ENCODE results near the gene SHISAL2A.
"Not testable (repeated sequence)": the region's sequence is repeated elsewhere in the genome, so short reads cannot be mapped to it uniquely, and the experiment has no call there.

Gene SHISAL2A

DNA sequence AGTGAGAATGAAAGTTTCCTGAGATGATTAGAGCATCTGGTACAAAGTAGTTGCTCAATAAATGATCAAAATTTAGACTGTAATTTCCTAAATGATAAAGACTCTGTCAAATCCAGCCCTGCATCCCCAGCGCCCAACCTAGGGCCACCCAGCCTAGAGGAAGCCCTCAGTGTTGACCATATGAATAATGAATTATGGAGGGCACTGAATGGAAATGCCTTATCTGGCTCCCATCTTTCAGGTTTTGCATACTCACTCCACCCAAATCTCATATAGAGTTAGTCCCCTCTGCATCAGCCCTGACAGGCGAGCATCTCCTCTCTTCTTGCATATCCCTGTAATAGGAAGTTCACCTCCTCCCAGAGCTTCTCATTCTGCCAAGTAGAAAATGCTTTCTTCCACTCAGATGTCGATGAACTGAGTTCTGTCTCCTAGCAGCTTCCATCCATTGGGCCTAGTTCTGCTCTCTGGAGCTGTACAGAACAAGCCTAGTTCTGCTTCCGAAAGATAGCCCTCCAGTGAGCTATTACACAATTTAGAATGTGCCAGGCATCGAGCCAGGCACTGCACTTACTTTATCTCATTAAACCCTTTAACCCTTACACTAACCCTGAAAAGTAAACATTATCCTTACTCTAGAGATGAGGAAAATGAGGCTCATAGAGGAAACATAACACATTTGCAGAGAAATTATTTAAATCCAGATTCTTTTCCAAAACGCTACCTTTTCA is 44.3 kb downstream of the SHISAL2A start:
- DNase-seq = no peak
- H3K27ac Mint-ChIP-seq = no peak overlapping the region
- no peaks in the 10 kb centered on the region for H3K9me3 Mint-ChIP-seq
- no peak overlapping the region for H3K4me3 Mint-ChIP-seq
- peaks cover 18% of the 10 kb centered on the region for H3K36me3 Mint-ChIP-seq (ENCODE audit: low read depth)
- no peaks in the 10 kb centered on the region for H3K27me3 Mint-ChIP-seq
- peaks cover 12% of the 10 kb centered on the region for H3K4me1 Mint-ChIP-seq (ENCODE audit: low read depth)

DNA sequence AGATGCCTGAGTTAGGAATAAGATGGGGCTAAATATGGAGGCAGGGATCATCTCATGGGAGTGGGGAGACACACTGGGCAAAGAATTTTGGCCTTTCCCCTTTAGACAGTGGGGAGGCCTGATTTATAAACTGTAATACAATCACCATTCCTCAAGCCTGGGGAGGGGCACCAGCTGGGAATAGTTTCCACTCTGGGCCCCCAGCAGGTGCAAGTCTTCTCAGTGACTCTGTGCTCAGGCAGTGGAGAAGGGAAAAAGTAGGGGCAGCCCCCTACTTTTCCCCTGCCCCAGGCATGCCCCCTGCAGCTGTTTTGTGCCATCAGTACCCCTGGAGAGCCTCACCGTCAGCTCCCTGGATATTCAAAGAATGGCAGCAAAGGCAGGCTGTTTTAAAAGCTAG is 46.1 kb downstream of the SHISAL2A start:
- H3K27me3 Mint-ChIP-seq = no peaks in the 10 kb centered on the region
- DNase-seq = no peak
- H3K4me3 Mint-ChIP-seq = no peak overlapping the region
- no peaks in the 10 kb centered on the region for H3K9me3 Mint-ChIP-seq
- H3K4me1 Mint-ChIP-seq (ENCODE audit: low read depth) = peaks cover 9% of the 10 kb centered on the region
- no peak overlapping the region for H3K27ac Mint-ChIP-seq
- peaks cover 18% of the 10 kb centered on the region for H3K36me3 Mint-ChIP-seq (ENCODE audit: low read depth)

DNA sequence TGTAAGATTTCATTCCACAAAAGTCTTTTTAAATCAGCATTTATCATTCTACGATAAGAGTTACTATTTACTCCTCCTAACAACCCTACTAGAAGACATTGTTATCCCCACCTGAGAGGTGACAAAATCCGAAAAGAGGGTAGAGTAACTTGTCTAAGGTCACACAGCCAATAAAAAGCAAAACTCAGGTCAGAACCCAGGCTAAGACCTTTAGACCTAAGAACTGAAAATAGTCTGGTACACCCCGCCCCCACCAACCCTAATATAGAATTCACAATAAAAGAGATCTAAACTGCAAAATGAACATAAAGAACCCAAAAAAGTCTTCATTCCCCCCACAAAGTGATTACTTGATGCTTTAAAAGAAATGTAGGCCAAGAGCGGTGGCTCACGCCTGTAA is 46.5 kb downstream of the SHISAL2A start:
- DNase-seq = no peak
- Mint-ChIP-seq H3K9me3 (no peaks in the 10 kb centered on the region), H3K4me3 (no peak overlapping the region), H3K36me3 (ENCODE audit: low read depth) (peaks cover 22% of the 10 kb centered on the region), H3K27ac (no peak overlapping the region), H3K4me1 (ENCODE audit: low read depth) (peaks cover 7% of the 10 kb centered on the region), H3K27me3 (no peaks in the 10 kb centered on the region)

DNA sequence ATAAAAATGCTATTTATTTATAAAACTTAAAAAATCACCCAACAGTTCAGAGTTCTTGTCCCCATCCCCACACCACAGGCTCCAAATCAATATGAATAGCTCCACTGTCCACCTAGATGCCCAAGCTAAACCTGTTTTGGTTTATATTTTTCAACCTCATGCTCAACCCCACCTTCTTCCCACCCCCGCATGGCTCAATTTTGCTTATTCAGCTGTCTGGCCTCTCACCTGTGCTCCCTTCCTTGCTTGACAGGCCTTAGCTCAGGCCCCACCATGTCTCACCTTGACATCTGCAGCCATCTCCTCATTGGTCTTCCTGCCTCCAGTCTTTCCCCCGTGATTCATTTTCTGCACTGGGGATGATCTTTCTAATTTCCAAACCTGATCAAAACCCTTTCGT is 47.4 kb downstream of the SHISAL2A start:
- no peaks in the 10 kb centered on the region for H3K27me3 Mint-ChIP-seq
- H3K4me1 Mint-ChIP-seq (ENCODE audit: low read depth) = peaks cover 1% of the 10 kb centered on the region
- DNase-seq = no peak
- no peak overlapping the region for H3K4me3 Mint-ChIP-seq
- H3K9me3 Mint-ChIP-seq = no peaks in the 10 kb centered on the region
- peak overlapping the region; percentile 15 for H3K27ac Mint-ChIP-seq
- H3K36me3 Mint-ChIP-seq (ENCODE audit: low read depth) = peaks cover 25% of the 10 kb centered on the region

DNA sequence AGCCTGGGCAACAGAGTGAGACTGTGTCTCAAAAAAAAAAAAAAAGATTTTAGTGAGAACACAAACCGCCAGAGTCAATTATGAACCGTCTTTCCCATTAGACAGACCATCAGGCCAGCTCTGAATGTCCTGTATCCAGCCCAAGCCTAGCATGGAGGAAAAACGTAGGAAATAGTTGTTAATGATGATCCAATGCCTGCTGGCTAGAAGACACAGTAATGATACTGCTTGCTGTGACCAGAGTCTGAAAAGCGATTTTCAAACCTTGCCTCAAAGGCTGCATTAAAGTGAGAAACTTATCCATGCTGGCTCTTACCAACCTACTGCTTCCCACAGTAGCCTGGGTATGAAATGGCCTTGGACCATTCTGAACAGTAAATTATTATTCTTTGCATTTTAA is 48.2 kb downstream of the SHISAL2A start:
- no peaks in the 10 kb centered on the region for H3K27me3 Mint-ChIP-seq
- peaks cover 32% of the 10 kb centered on the region for H3K36me3 Mint-ChIP-seq (ENCODE audit: low read depth)
- DNase-seq = no peak
- no peak overlapping the region for H3K27ac Mint-ChIP-seq
- no peaks in the 10 kb centered on the region for H3K9me3 Mint-ChIP-seq
- peaks cover 4% of the 10 kb centered on the region for H3K4me1 Mint-ChIP-seq (ENCODE audit: low read depth)
- no peak overlapping the region for H3K4me3 Mint-ChIP-seq

DNA sequence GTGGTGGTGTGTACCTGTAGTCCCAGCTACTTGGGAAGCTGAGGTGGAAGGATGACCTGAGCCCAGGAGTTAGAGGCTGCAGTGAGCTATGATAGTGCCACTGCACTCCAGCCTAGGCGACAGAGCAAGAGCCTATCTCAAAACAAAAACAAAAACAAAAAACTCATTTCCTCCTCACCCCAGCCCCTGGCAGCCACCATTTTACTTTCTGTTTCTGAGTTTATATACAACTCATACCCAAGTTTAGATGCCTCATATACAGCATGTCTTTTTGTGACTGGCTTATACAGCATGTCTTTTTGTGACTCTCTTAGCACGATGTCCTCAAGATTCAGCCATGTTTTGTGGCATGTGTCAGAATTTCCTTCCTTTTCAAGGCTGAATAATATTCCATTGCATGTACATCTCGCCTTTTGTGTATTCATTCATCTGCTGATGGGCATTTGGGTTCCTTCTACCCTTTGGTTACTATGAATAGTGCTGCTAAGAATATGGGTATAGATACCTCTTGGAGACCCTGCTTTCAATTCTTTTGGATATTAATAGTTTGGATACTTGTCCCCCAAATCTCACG is 50.5 kb downstream of the SHISAL2A start:
- no peak overlapping the region for H3K4me3 Mint-ChIP-seq
- no peaks in the 10 kb centered on the region for H3K9me3 Mint-ChIP-seq
- H3K27me3 Mint-ChIP-seq = no peaks in the 10 kb centered on the region
- no peak for DNase-seq
- H3K27ac Mint-ChIP-seq = peak overlapping the region; percentile 44
- peaks cover 7% of the 10 kb centered on the region for H3K4me1 Mint-ChIP-seq (ENCODE audit: low read depth)
- H3K36me3 Mint-ChIP-seq (ENCODE audit: low read depth) = peaks cover 52% of the 10 kb centered on the region

DNA sequence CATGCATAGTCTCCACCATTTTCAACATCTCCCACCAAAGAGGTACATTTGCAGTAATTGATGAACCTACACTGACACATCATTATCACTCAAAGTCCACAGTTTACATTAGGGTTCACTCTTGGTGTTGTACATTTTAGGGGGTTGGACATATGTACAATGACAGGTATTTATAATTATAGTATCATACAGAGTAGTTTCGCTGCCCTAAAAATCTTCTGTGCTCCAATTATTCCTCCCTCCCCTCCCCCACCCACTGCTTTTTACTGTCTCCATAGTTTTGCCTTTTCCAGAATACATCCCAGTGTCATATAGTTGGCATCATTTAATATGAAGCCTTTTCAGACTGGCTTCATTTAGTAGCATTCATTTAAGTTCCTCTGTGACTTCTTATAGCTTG is 51.6 kb downstream of the SHISAL2A start:
- Mint-ChIP-seq H3K27me3 (no peaks in the 10 kb centered on the region), H3K27ac (no peak overlapping the region), H3K4me1 (ENCODE audit: low read depth) (peaks cover 7% of the 10 kb centered on the region), H3K9me3 (no peaks in the 10 kb centered on the region), H3K4me3 (no peak overlapping the region), H3K36me3 (ENCODE audit: low read depth) (peaks cover 60% of the 10 kb centered on the region)
- no peak for DNase-seq

DNA sequence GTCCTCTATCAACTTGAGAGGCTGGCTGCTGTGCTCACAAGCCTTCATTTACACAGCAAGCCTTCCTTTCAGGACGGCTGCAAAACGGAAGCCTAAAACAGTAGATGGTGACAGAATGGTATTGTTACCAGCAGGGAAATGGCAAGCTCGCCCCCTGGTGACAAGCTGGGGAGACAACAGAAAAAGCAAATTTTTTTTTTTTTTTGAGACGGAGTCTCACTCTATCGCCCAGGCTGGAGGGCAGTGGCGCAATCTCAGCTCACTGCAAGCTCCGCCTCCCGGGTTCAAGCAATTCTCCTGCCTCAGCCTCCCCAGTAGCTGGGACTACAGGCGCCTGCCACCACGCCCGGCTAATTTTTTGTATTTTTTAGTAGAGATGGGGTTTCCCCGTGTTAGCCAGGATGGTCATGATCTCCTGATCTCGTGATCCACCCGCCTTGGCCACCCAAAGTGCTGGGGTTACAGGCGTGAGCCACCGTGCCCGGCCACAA is 53.3 kb downstream of the SHISAL2A start:
- H3K36me3 Mint-ChIP-seq (ENCODE audit: low read depth) = peaks cover 75% of the 10 kb centered on the region
- peak; percentile 78 for DNase-seq
- not testable (repeated sequence) for H3K27me3 Mint-ChIP-seq; H3K4me3 Mint-ChIP-seq; H3K9me3 Mint-ChIP-seq; H3K4me1 Mint-ChIP-seq (ENCODE audit: low read depth)
- peak overlapping the region; percentile 77 for H3K27ac Mint-ChIP-seq

DNA sequence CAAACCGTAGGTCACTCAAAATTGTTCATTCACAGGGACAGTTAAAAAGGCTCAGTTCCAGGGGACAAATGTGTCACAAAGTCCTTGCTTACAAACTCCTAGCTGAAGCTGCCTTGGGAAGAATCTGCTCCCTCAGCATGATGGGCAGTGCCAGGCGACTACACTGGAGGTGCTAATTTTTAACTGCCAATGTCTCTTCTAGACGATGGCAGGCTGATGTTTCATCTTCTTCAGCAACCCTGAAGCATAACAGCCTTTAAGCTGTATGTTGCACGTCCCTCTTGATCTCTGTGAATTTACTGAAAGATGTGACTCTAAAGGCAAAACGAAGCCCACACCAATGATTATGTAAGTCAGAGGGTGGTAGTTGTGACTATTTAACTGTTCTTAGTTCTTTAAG is 53.9 kb downstream of the SHISAL2A start:
- H3K36me3 Mint-ChIP-seq (ENCODE audit: low read depth) = peaks cover 78% of the 10 kb centered on the region
- no peak overlapping the region for H3K4me3 Mint-ChIP-seq
- H3K27me3 Mint-ChIP-seq = no peaks in the 10 kb centered on the region

DNA sequence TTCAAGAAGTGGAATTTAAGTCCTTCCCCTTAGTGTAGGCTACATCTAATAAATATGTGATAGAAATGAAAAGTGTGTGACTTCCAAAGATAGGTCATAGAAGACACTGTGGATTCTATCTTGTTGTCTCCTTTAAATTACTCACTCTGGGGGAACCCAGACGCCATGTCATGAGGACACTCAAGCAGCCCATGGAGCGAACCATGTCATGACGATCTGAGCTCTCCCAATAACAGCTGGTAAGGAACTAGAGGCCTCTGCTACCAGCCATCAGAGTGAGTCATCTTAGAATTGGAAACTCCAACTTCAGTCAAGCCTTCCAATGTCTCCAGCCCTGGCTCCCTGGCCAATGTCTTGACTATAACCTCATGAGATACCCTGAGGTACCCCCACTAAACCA is 58.9 kb downstream of the SHISAL2A start:
- Mint-ChIP-seq H3K9me3 (no peaks in the 10 kb centered on the region), H3K36me3 (ENCODE audit: low read depth) (peaks cover 78% of the 10 kb centered on the region), H3K27ac (peak overlapping the region; percentile 60), H3K4me3 (no peak overlapping the region), H3K27me3 (no peaks in the 10 kb centered on the region), H3K4me1 (ENCODE audit: low read depth) (peaks cover 19% of the 10 kb centered on the region)
- no peak for DNase-seq

More for the DNA sequence above, 53.9 kb downstream of the SHISAL2A start:
- Mint-ChIP-seq H3K4me1 (ENCODE audit: low read depth) (peaks cover 8% of the 10 kb centered on the region), H3K9me3 (no peaks in the 10 kb centered on the region), H3K27ac (peak overlapping the region; percentile 44)
- DNase-seq = no peak

DNA sequence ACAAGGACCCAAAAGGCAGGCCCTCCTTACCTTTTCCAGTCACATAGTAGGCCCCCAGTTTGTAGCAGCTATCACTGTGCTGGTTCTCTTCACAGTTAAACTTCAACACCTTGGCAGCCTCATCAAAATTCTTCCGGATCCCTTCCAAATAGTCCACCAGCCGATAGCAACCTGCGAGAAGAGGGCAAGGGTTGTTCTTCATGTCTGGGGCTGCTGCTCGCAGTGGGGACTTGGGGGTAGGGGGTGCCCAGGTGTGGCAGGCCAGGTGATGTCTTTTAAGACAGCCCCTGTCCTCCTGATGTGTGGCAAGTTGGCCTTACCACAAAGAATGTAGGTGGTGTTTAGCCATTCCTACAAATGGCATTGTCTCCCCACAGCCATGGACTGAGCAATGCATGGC is 59.7 kb downstream of the SHISAL2A start:
- H3K4me1 Mint-ChIP-seq (ENCODE audit: low read depth) = peaks cover 25% of the 10 kb centered on the region
- no peaks in the 10 kb centered on the region for H3K9me3 Mint-ChIP-seq

DNA sequence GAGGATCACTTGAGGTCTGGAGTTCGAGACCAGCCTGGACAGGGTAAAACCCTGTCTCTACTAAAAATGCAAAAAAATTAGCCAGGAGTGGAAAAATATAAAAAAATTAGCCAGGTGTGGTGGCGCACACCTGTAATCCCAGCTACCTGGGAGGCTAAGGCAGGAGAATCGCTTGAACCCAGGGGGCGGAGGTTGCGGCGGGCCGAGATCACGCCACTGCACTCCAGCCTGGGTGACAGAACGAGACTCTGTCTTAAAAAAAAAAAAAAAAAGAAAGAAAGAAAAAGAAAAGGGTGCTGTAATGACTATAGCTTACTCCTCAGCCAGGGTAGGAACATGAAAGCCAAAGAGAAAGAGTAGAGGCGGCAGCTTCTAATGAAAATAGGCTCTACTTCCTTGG is 60.4 kb downstream of the SHISAL2A start:
- H3K27ac Mint-ChIP-seq, H3K4me3 Mint-ChIP-seq, H3K9me3 Mint-ChIP-seq, H3K27me3 Mint-ChIP-seq, DNase-seq: not testable (repeated sequence)
- Mint-ChIP-seq H3K4me1 (ENCODE audit: low read depth) (peaks cover 29% of the 10 kb centered on the region), H3K36me3 (ENCODE audit: low read depth) (peaks cover 73% of the 10 kb centered on the region)

More for the DNA sequence above, 59.7 kb downstream of the SHISAL2A start:
- no peak overlapping the region for H3K27ac Mint-ChIP-seq
- H3K27me3 Mint-ChIP-seq = no peaks in the 10 kb centered on the region
- H3K4me3 Mint-ChIP-seq = no peak overlapping the region
- DNase-seq = no peak
- H3K36me3 Mint-ChIP-seq (ENCODE audit: low read depth) = peaks cover 75% of the 10 kb centered on the region

DNA sequence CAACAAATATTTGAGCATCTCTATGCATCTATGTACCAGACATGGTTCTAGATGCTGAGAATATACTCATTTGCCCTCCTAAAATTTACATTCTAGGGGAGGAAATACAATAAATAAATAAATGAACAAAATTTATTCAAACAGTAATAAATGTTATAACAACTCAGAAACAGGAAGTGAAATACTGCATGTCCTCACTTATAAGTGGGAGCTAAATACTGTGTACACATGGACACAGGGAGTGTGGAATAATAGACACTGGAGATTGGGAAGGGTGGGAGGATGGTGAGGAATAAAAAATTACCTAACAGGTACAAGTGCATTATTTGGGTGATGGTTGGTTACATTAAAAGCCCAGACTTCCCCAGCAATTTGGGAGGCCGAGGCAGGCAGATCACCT is 60.9 kb downstream of the SHISAL2A start:
- H3K27me3 Mint-ChIP-seq = no peaks in the 10 kb centered on the region
- peaks cover 34% of the 10 kb centered on the region for H3K4me1 Mint-ChIP-seq (ENCODE audit: low read depth)
- no peak overlapping the region for H3K27ac Mint-ChIP-seq
- peaks cover 69% of the 10 kb centered on the region for H3K36me3 Mint-ChIP-seq (ENCODE audit: low read depth)
- DNase-seq = no peak
- no peaks in the 10 kb centered on the region for H3K9me3 Mint-ChIP-seq
- no peak overlapping the region for H3K4me3 Mint-ChIP-seq

DNA sequence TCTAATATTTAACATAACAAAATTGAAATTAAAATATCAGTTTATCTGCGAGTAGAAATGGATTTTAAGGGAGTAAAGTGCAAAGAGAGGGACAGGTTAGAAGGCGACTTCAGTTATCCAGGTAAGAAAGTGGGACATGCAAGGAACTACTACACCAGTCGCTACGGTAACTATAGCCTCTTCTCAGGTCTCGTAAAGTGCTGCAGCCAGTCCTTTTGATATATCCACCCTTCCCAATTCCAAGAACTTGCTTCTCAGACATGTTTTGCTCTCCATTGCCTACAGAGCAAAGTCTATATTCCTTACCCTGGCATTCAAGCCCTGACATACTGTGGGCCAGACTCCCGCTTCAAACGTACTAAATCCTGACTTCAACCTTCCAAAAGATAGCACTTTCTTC is 62.7 kb downstream of the SHISAL2A start:
- H3K4me1 Mint-ChIP-seq (ENCODE audit: low read depth) = peaks cover 35% of the 10 kb centered on the region
- DNase-seq = no peak
- peak overlapping the region; percentile 21 for H3K4me3 Mint-ChIP-seq
- H3K9me3 Mint-ChIP-seq = no peaks in the 10 kb centered on the region
- H3K36me3 Mint-ChIP-seq (ENCODE audit: low read depth) = peaks cover 56% of the 10 kb centered on the region
- H3K27me3 Mint-ChIP-seq = no peaks in the 10 kb centered on the region
- no peak overlapping the region for H3K27ac Mint-ChIP-seq

Measured in activated T-cell treated with anti-CD3 and anti-CD28 coated beads, Interleukin-2, amount 50 U/mL, for 24 hours (primary cell).